Stimulated activated CD8-positive, alpha-beta memory T cell treated with anti-CD3 and anti-CD28 coated beads, Interleukin-4, amount 100 ng/mL, for 48 hours (primary cell): Measurements from ENCODE around the gene GRIP2.

Source experiments
- DNase-seq: peaks from one replicate; pipeline ENCODE4 v3.0.0-alpha.2; 2020

GRIP2 gene

GRCh38 chr3:14538451-14539088 lies 1.6 kb downstream of the GRIP2 start:
- no peak for DNase-seq

- peak; percentile 33 for DNase-seq
Observed at GRCh38 chr3:14537590-14538450, 2.3 kb downstream of the GRIP2 start.

- DNase-seq = no peak
Observed at GRCh38 chr3:14536837-14537589, 3.1 kb downstream of the GRIP2 start.

GRCh38 chr3:14536055-14536815 lies 3.9 kb downstream of the GRIP2 start:
- DNase-seq = no peak

GRCh38 chr3:14535616-14536015 lies 4.5 kb downstream of the GRIP2 start:
- no peak for DNase-seq

GRCh38 chr3:14534516-14535191 lies 5.5 kb downstream of the GRIP2 start:
- no peak for DNase-seq

GRCh38 chr3:14533457-14533958 lies 6.6 kb downstream of the GRIP2 start:
- DNase-seq = no peak

- DNase-seq = no peak
Observed at GRCh38 chr3:14532691-14533456, 7.3 kb downstream of the GRIP2 start.

- no peak for DNase-seq
Observed at GRCh38 chr3:14531856-14532395, 8.2 kb downstream of the GRIP2 start.

- DNase-seq = no peak
Observed at GRCh38 chr3:14528081-14528480, 12.1 kb downstream of the GRIP2 start.

GRCh38 chr3:14525685-14526631 lies 14.2 kb downstream of the GRIP2 start:
- no peak for DNase-seq

- DNase-seq = no peak
Observed at GRCh38 chr3:14524920-14525660, 15.1 kb downstream of the GRIP2 start.

- DNase-seq = no peak
Observed at GRCh38 chr3:14524311-14524711, 15.8 kb downstream of the GRIP2 start.

- DNase-seq = no peak
Observed at GRCh38 chr3:14523792-14524191, 16.4 kb downstream of the GRIP2 start.

GRCh38 chr3:14522768-14523167 lies 17.4 kb downstream of the GRIP2 start:
- DNase-seq = no peak

- no peak for DNase-seq
Observed at GRCh38 chr3:14522129-14522691, 17.9 kb downstream of the GRIP2 start.

GRCh38 chr3:14521611-14522010 lies 18.5 kb downstream of the GRIP2 start:
- no peak for DNase-seq

GRCh38 chr3:14520967-14521366 lies 19.2 kb downstream of the GRIP2 start:
- no peak for DNase-seq

GRCh38 chr3:14520149-14520548 lies 20.0 kb downstream of the GRIP2 start:
- DNase-seq = no peak
